EH (cell line): ENCODE measurements around the gene HOMER1.

Experiments
- DNase-seq: peaks from one replicate; pipeline ENCODE4 v3.0.0-alpha.2; 2015; ENCODE audit warnings: low read depth

HOMER1 gene

DNA sequence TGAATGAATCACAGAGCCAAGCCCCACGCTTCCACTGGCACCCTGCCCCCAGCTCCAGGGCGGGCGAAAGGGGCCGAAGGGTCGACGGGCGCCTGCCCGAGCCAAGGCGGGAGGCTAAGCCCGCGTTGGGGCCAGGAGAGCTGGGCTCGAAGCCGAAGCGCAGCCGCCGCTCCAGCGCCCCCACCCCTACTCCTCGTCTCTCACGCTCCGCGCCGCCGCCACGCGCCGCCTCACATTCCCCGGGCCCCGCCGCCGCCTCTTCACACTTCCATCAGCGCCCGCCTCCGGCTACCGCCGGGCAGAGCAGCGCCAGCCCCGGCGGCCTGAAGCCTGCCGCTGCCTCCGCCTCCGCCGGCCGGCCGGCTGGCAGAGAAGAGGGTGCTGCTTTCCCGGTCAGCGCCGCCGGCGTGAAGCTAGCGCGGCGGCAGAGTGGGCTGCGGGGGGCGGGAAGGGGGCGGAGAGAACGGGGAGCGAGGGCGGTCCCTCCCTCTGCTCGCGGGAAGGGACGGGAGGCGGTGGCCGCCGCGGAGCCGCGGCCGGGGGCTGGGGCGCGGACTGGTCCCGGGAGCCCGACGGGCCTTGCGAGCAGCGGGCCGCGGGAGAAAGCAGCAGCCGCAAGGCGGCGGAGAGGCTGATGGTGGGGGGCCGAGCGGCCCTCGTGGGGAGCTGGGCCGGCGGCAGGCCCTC, at the start of gene HOMER1:
Gene HOMER1, minus strand, starts transcription at position 431 of the 687 bp plus-strand sequence. CDS start 1,360 bp downstream, outside the sequence.
- peak; percentile 82 for DNase-seq

GRCh38 chr5:79563247-79563590, 49.3 kb upstream of the HOMER1 start:
- no peak for DNase-seq

- DNase-seq: peak; percentile 78
These were observed 48.7 kb upstream of the HOMER1 start for GRCh38 chr5:79562351-79563246.

- no peak for DNase-seq
These were observed 47.6 kb upstream of the HOMER1 start for GRCh38 chr5:79561525-79561893.

- peak; percentile 83 for DNase-seq
These were observed 47.0 kb upstream of the HOMER1 start for GRCh38 chr5:79560771-79561524.

- DNase-seq: no peak
These were observed 41.5 kb upstream of the HOMER1 start for GRCh38 chr5:79555418-79555817.

- DNase-seq: peak; percentile 76
These were observed 39.0 kb upstream of the HOMER1 start for GRCh38 chr5:79552984-79553383.

- DNase-seq: no peak
These were observed 34.0 kb upstream of the HOMER1 start for GRCh38 chr5:79547982-79548381.

DNA sequence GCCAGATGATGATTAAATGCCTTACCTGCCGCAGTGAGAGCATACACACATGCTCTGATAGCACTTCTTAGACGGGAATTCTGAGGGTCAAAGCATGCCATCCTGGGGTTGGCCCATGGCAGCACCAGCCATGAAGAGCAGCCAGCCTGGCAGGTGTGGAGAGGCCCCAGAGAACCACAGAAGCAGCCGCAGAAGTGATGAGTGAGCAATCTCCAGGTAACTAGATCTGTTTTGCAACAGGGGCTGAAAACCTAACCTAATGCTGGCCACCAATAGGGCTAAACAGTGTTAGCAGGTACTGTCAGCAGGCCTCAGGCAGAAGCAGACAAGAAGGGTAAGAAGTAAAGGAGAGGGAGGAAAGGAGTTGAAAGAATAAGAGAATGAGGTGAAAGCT, 33.5 kb upstream of the HOMER1 start:
- DNase-seq: no peak

DNA sequence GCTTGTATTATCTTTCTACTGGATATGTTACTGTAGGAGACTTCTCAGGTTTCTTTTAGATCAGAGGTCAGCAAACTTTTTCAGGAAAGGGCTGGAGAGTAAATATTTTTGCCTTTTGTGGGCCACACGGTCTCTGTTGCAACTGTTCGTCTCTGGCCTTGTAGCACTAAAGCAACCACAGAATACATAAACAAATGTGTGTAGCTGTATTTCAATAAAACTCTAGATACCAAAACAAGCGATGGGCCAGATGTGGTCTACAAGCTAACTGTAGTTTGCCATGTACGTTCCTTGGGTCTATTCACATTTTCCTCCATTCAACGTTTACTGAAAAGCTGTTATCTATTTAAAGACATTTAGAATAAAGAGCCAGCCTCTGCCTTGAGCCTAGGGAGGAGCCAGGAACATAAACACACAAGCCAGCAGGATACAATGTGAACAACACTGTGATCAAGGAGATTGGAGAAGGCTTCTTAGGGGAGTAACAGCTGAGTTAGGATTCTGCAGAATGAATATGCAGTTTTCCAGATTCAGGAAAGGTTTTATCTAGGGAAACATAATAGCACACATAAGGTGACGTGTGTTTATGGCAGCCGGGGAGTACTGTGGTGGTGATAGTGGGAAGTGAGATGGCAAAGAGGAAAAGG, 33.0 kb upstream of the HOMER1 start:
- DNase-seq: peak; percentile 48

GRCh38 chr5:79544131-79544530, 30.2 kb upstream of the HOMER1 start:
- DNase-seq: no peak

DNA sequence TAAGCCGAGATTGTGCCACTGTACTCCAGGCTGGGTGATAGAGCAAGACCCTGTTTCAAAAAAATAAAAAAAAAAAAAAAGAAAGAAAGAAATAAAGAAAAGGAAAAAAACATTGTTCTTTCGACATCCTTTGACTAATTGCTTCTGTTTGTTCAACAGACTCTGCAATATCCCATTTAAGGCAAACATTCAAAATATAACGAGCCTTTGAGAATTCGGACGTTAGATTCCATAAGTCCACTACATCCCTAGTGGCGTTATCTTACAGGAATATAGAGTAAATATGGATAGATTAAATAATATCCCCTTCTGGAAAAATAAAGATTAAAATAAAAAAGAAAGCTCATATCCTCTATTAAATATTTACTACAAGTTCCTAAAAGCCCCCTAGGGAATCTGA, 27.0 kb upstream of the HOMER1 start:
- no peak for DNase-seq

DNA sequence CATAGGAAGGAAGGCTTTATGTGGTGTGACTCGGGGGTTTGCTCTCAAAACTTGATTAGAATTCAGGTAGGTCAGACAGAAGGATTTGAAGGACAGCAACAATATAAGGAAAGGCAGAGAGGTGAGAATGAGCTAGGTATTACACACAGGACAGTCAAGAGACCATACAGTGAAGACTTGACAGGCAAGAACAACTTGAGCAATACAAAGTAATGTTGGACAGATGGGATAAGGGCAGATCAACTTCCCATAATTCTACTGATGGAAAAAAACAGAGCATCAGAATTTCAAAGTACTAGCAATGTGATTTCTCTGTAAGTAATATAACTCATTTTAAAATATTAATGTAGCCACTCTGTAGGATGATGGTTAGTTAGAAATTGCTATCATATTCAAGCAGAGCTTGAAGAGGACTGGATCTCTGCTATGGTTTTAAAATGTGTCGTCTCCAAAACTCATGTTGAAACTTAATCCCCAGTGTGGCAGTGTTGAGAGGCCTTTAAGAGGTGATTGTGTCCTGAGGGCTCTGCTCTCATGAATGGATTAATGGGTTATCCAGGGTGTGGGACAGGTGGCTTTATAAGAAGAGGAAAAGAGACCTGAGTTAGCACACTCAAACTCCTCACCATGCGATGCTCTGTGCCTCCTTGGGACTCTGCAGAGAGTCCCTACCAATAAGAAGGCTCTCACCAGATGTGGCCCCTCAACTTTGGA, 22.4 kb upstream of the HOMER1 start:
- no peak for DNase-seq

- peak; percentile 12 for DNase-seq
These were observed 21.7 kb upstream of the HOMER1 start for GRCh38 chr5:79535477-79536192.

GRCh38 chr5:79529110-79529509, 15.2 kb upstream of the HOMER1 start:
- DNase-seq: no peak

- no peak for DNase-seq
These were observed 13.5 kb upstream of the HOMER1 start for GRCh38 chr5:79527431-79527830.

DNA sequence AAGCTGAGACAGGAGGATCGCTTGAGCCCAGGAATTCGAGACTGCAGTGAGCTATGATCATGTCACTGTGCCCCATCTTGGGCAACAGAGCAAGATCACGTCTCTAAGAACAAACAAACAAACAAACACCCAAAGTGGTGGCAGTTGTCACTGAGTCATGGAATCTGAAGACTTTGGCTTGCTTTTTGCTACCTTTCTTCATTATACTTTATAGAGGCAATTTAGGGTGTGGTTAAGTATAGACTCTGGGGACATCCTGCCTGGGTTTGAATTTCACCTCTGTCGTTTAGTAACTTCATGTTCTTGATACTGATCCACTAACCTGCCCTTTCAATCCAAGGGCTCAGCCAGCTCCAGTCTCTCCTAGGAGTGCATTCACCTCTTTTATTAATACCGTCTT, 13.0 kb upstream of the HOMER1 start:
- no peak for DNase-seq

DNA sequence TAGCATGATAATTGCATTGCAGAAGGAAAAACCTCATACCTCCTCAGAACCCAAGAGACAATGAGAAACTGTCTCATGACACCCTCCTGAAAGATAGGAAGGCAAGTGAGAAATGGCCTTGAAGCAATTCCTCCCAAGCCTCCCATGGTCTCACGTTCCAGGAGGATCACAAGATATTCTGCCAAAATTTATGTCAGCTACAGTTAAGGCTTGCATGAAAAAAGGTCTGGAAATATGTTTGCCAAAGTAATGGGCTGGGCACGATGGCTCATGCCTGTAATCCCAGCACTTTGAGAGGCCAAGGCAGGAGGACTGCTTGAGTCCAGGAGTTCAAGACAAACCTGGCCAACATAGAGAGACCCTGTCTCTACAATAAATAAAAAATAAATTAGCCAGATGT, 12.6 kb upstream of the HOMER1 start:
- DNase-seq: no peak

DNA sequence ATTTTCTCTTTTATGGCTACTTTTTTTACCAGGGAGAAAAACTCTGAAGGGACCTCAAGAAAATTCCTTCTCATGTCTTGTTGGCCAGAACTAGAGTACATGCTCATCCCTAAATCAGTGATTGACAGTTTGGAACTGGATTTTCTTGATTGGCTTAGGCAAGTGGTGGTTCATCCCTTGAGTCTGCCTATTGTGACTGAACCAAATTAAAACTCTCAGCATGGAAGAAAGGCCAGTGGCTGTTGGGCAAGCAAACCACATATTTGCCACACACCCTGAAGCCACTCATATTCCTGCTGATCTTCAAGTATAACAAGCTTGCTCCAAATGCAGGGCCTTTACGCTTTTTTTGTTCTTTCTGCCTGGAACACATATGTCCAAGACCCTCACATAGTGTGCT, 7.2 kb upstream of the HOMER1 start:
- no peak for DNase-seq

DNA sequence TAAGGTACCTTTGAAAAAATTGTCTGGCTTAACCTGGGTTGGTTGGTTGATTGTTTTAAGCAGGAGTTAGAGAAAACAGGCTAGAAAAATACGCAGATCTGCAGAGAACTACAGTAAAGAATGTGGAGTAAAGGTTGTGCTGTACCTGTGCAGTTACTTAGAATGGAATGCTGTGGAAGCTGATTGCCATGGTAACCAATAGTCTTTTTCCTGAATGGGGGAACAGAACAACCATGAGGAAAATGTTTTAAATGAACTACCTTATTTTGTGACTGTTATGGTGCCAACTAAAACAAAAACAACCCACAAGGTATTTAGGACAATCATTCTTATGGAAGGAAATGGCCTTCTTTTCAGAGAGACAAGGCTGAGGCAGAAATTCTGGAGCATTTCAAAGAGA, 4.8 kb upstream of the HOMER1 start:
- DNase-seq: no peak

DNA sequence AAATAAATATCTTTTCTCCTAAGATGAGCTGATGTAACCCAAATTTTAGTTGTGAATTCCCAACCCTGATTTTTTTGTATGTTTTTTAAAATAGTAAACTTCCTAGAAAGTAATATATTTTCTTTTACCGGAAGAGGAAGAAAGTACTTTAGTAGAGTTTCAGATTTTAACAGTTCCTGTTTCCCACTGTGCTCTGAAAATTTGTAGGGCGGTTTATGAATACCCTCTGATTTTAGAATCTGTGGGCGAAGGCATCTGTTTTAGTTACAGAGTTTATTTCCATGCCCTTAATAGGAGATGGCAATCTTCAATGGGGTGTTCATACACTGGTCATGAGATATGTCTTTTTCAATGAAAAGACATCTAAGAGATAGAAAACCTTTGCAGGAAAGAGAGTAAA, 3.7 kb upstream of the HOMER1 start:
- DNase-seq: no peak
